Vagina (tissue), 2 donors: ENCODE results near the gene MARK1. TPM values are rescaled to one million over a fixed set of nuclear protein-coding genes. Genes with fewer than 3 reads are reported as not detected.

Experiments used
- DNase-seq, 2 donors: peaks; one replicate each; pipeline ENCODE4 v3.0.0-alpha.2; 2017; ENCODE audit errors: extremely low spot score in 2 of 2
- H3K27ac ChIP-seq: fragments of 200-600 bp; sonication (generic); one replicate; pipeline ENCODE4 v1.5.1; 2019
- H3K27me3 ChIP-seq: fragments of 200-600 bp; sonication (generic); one replicate; pipeline ENCODE4 v1.5.1; 2019
- H3K36me3 ChIP-seq, 2 donors: fragments of 200-600 bp; sonication (generic); one replicate each; pipeline ENCODE4 v1.5.1; 2017 to 2019
- H3K4me1 ChIP-seq: fragments of 200-600 bp; sonication (generic); one replicate; pipeline ENCODE4 v1.5.1; 2019
- H3K4me3 ChIP-seq, 2 donors: fragments of 200-600 bp; sonication (generic); 1 replicate in 1 of 2; 2 replicates in 1 of 2; pipeline ENCODE4 v1.5.1; 2016 to 2019
- H3K9me3 ChIP-seq: fragments of 200-600 bp; sonication (generic); one replicate; pipeline ENCODE4 v1.5.1; 2019
- CTCF ChIP-seq, 3 experiments: fragments of 450-650 bp in 2 of 3; fragments of 200-600 bp in 1 of 3; sonication (generic) in 1 of 3; IDR thresholded peaks; one replicate each; pipeline ENCODE4 v1.5.1; 2017 to 2019; ENCODE audit warnings: antibody characterized with exemption in 3 of 3, mild to moderate bottlenecking in 2 of 3, moderate library complexity in 2 of 3
- POLR2A ChIP-seq, 2 donors: fragments of 450-650 bp; IDR thresholded peaks; one replicate each; pipeline ENCODE4 v1.6.1; 2017; ENCODE audit warnings: antibody characterized with exemption in 2 of 2, mild to moderate bottlenecking in 2 of 2, moderate library complexity in 2 of 2
- POLR2AphosphoS5 ChIP-seq, 2 donors: sonication (generic); formaldehyde crosslinking; IDR thresholded peaks; one replicate each; pipeline ENCODE4 v1.9.0; 2017; ENCODE audit warnings: antibody characterized with exemption in 2 of 2, mild to moderate bottlenecking in 2 of 2, low read depth in 1 of 2; ENCODE audit not compliant: insufficient read depth in 1 of 2
- intact Hi-C: fragments of 100-400 bp; cut with DNase I; formaldehyde crosslinking; loops from one replicate; pipeline ENCODE4 v1.15.1; 2023
- total RNA-seq: library from RNA; depleted of rRNA; stranded (reverse); fragments of >200 nt; gene quantifications from one replicate; pipeline ENCODE4 v1.2.3, GENCODE V29; 2016

MARK1 gene
- total RNA-seq, 1 donor from 2014 or later, result 13.0 TPM

- intact Hi-C loops, result no loop called here
- DNase-seq, result no peak
- Histone ChIP-seq H3K36me3 (peaks cover 0 to 1% of the 10 kb centered on the region in 2 donors), H3K27ac (no peak overlapping the region), H3K9me3 (no peaks in the 10 kb centered on the region), H3K4me3 (no peak overlapping the region), H3K4me1 (no peaks in the 10 kb centered on the region), H3K27me3 (no peaks in the 10 kb centered on the region)
- TF ChIP-seq CTCF (IDR thresholded peaks at IDR 0.05) (no peak), POLR2A (IDR thresholded peaks at IDR 0.05) (no peak), POLR2AphosphoS5 (IDR thresholded peaks at IDR 0.05; ENCODE audit: insufficient read depth in 1 of 2, low read depth in 1 of 2) (no peak)
Observed at GRCh38 chr1:220666349-220666748, 138.4 kb downstream of the MARK1 start.

GRCh38 chr1:220669005-220669404, 141.1 kb downstream of the MARK1 start:
- TF ChIP-seq CTCF (IDR thresholded peaks at IDR 0.05) (no peak), POLR2AphosphoS5 (IDR thresholded peaks at IDR 0.05; ENCODE audit: insufficient read depth in 1 of 2, low read depth in 1 of 2) (no peak), POLR2A (IDR thresholded peaks at IDR 0.05) (no peak)
- no peaks in the 10 kb centered on the region for H3K9me3 ChIP-seq
- H3K36me3 ChIP-seq, result no peaks in the 10 kb centered on the region
- no peak overlapping the region for H3K4me3 ChIP-seq
- no peaks in the 10 kb centered on the region for H3K4me1 ChIP-seq
- H3K27ac ChIP-seq, result no peak overlapping the region
- intact Hi-C loops, result no loop called here
- DNase-seq, result no peak
- no peaks in the 10 kb centered on the region for H3K27me3 ChIP-seq

- Histone ChIP-seq H3K36me3 (no peaks in the 10 kb centered on the region), H3K4me3 (no peak overlapping the region), H3K27ac (no peak overlapping the region), H3K4me1 (no peaks in the 10 kb centered on the region), H3K27me3 (no peaks in the 10 kb centered on the region), H3K9me3 (no peaks in the 10 kb centered on the region)
- no peak for TF ChIP-seq CTCF (IDR thresholded peaks at IDR 0.05)
- TF ChIP-seq POLR2AphosphoS5 (IDR thresholded peaks at IDR 0.05; ENCODE audit: insufficient read depth in 1 of 2, low read depth in 1 of 2), result no peak
- TF ChIP-seq POLR2A (IDR thresholded peaks at IDR 0.05), result no peak
- DNase-seq, result no peak
- intact Hi-C loops, result no loop called here
Observed at GRCh38 chr1:220670365-220670764, 142.4 kb downstream of the MARK1 start.

- no peaks in the 10 kb centered on the region for H3K27me3 ChIP-seq
- no peaks in the 10 kb centered on the region for H3K9me3 ChIP-seq
- TF ChIP-seq POLR2AphosphoS5 (IDR thresholded peaks at IDR 0.05; ENCODE audit: insufficient read depth in 1 of 2, low read depth in 1 of 2) (no peak), POLR2A (IDR thresholded peaks at IDR 0.05) (no peak), CTCF (IDR thresholded peaks at IDR 0.05) (no peak)
- H3K36me3 ChIP-seq, result no peaks in the 10 kb centered on the region
- no peak overlapping the region for H3K27ac ChIP-seq
- no peaks in the 10 kb centered on the region for H3K4me1 ChIP-seq
- no peak overlapping the region for H3K4me3 ChIP-seq
- intact Hi-C loops, result no loop called here
- no peak for DNase-seq
Observed at GRCh38 chr1:220673921-220674320, 146.0 kb downstream of the MARK1 start.

GRCh38 chr1:220677251-220677650, 149.3 kb downstream of the MARK1 start:
- Histone ChIP-seq H3K4me1 (no peaks in the 10 kb centered on the region), H3K36me3 (no peaks in the 10 kb centered on the region), H3K4me3 (no peak overlapping the region), H3K27ac (no peak overlapping the region), H3K27me3 (no peaks in the 10 kb centered on the region), H3K9me3 (no peaks in the 10 kb centered on the region)
- intact Hi-C loops, result loop anchor here (5.0 kb wide), 1 partner anchor 100 kb away; no protein-coding TSS in a partner anchor
- no peak for DNase-seq
- no peak for TF ChIP-seq POLR2A (IDR thresholded peaks at IDR 0.05)
- no peak for TF ChIP-seq POLR2AphosphoS5 (IDR thresholded peaks at IDR 0.05; ENCODE audit: insufficient read depth in 1 of 2, low read depth in 1 of 2)
- TF ChIP-seq CTCF (IDR thresholded peaks at IDR 0.05), result no peak
